Limb (tissue), 2 donors: ENCODE measurements around the gene SNRPE.

ENCODE experiments used
- DNase-seq, 2 donors: peaks; one replicate each; pipeline ENCODE4 v3.0.0-alpha.2; 2016; ENCODE audit errors: extremely low spot score in 2 of 2

SNRPE gene

DNA sequence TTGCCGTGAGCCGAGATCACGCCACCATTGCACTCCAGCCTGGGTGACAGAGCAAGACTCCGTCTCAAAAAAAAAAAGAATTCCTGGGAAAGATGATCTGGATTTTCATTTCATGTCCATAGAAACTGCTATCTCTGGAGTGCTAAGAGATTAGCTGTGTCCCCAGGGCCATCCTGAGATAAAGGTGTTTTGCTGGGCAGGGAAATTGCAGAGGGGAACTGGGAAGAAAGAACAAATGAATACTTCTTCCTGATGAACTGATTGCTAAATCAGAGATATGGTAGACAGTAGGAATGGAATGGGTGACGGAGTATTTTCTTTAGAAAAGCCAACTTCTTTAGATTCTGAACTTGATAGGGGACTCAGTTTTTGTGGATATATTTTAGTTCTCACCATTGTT, 19.2 kb downstream of the SNRPE start:
- DNase-seq, result no peak

DNA sequence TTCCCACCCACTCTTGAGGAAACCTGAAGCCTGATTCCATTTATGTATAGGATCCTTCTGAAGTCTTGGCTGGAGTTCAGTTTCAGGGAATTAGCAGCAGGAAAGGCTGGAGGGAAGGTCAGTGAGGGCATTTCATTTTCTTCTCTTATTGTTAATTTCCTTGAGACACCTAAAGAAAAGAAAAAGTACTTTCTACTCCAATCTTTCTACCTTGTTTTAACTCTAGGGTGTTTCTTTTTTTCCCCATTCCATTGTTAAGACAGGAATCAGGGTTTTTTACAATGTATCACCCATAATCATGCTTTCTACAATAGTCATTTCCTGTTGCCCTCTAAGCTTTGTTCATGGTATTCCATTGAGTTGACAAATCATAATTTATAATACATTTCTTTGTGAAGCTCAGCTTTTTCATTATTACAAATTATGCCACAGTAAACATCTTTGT, 27.4 kb downstream of the SNRPE start:
- no peak for DNase-seq

- DNase-seq, result no peak
Measured at GRCh38 chr1:203891950-203892349, 30.6 kb downstream of the SNRPE start.

GRCh38 chr1:203898458-203899352, 37.3 kb downstream of the SNRPE start:
- no peak for DNase-seq

DNA sequence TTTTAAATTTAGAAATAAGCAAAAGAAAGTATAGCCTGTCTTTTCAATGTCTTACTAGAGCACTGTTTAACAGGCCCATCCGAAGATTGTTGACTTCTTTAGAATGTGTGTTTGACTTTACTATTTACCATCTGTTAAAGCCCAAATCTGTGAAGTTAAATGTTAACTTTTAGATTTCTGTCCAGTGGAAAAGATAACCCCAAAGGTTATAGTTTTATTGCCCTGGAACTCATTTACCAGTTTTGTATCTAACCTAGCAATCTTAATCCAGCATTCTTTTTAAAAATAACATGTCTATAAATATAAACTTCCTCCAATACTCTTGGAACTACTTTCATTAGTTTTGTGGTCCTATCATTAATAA, 37.9 kb downstream of the SNRPE start:
- DNase-seq, result no peak

GRCh38 chr1:203899869-203900714, 38.7 kb downstream of the SNRPE start:
- no peak for DNase-seq

DNA sequence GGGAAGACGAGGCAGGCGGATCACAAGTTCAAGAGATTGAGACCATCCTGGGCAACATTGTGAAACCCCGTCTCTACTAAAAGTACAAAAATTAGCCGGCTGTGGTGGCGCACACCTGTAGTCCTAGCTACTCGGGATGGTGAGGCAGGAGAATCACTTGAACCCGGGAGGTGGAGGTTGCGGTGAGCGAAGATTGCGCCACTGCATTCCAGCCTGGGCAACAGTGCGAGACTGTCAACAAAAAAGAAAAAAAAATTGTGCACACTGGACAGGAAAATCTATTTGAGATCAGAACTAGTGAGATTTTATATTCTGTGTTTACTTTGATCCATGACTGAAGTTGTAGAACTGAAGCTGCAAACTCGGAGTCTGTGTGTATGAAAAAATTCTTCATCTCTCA, 40.2 kb downstream of the SNRPE start:
- no peak for DNase-seq

DNA sequence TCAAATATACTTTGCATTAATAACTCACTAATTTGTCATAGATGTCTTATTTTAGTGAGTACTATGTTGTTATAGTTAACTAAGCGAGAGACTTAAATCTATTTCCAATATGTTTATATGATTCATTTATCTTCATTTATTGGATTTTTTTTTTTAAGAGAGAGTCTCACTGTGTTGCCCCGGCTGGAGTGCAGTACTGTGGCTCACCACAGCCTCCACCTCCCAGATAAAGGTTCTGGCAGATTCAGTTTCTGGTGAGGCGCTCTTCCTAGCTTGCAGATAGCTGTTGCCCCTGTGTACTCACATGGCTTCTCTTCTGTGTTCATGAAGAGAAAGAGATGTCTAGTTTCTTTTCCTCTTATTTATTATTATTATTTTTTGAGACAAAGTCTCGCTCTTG, 43.9 kb downstream of the SNRPE start:
- DNase-seq, result no peak

- DNase-seq, result no peak
Measured at GRCh38 chr1:203906932-203907331, 45.5 kb downstream of the SNRPE start.

DNA sequence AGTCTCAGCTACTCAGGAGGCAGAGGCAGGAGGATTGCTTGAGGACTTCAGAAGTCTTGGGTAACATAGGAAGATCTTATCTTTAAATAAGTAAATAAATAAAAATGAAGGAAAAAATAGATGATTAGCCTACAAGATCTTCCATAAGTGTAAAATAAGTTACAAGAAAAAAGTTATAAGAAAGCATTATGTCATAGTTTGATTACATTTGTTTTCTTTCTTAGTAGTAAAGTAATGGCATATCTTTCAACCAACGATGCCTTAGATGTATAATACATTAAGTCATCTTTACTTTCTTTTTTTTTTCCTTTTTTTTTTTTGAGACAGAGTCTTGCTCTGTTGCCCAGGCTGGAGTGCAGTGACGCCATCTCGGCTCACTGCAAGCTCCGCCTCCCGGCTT, 46.5 kb downstream of the SNRPE start:
- DNase-seq, result no peak

GRCh38 chr1:203911806-203912205, 50.4 kb downstream of the SNRPE start:
- DNase-seq, result no peak

- no peak for DNase-seq
Measured at GRCh38 chr1:203913073-203913521, 51.7 kb downstream of the SNRPE start.

DNA sequence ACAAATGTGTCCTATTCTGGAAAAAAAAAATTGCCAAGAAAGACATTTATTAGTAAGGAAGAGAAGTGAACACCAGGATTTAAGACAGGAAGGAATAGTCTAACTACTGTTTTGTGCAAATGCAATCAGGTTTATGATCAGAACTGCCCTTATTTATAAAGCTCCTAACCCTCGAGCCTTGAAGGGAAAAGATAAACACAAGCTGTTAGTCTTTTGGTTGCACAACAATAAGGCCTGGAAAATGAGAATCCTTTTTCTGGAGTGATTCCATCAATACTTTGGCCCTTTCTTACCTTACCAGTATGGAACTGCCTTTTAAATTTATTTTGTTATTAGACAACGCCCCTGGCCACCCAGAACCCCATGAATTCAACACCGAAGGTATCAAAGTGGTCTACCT, 52.9 kb downstream of the SNRPE start:
- no peak for DNase-seq

DNA sequence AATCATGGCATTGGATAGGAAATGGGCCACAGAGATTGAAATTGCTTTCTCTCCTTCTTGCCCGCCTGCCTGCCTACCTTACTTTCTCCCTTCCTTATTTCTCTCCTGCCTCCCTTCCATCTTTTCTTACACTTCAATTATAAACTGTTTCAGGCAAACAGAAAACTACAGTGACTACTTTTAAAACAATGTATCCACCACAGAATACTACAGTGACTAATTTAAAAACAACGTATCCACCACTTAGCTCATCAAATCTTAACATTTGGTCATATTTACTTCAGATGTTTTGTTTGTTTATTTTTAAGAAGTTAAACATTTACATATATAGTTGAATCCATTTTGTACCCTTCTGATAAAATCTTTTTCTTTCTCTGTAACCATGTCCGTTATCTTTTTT, 54.4 kb downstream of the SNRPE start:
- no peak for DNase-seq

DNA sequence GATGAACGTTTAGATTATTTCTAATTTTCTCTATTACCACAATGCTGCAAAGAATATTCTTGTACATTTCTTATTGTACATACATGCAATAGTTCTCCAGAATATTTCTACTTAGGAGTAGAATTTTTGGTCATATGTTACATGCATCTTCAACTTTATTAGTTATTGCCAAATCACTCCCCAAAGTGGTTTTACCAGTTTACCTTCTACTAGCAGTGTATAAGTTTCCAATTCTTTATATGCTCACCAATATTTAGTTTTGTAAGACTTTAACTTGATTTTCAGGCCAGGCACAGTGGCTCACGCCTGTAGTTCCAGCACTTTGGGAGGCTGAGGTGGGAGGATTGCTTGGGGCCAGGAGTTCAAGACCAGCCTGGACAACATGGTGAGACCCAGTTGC, 55.4 kb downstream of the SNRPE start:
- no peak for DNase-seq
